H1 (cell line): ENCODE measurements around the gene UBE2O. TPM values are rescaled to one million over a fixed set of nuclear protein-coding genes. Genes with fewer than 3 reads are reported as not detected.

ENCODE experiments used
- CTCF ChIA-PET: fragments of 300-600 bp; sonication (Branson Sonifier 250); formaldehyde crosslinking; loops from one replicate; lab custom pipeline; 2021; ENCODE audit not compliant: partially characterized antibody; lab: Charles Lee
- POLR2A ChIA-PET: fragments of 300-600 bp; sonication (Branson Sonifier 250); formaldehyde crosslinking; loops from one replicate; lab custom pipeline; 2021; ENCODE audit warnings: inconsistent platforms; ENCODE audit not compliant: partially characterized antibody; lab: Charles Lee
- DNase-seq, 2 experiments: peaks; one replicate each; pipeline versions ENCODE4 v3.0.0 to v3.0.0-alpha.2; 2010 to 2022; ENCODE audit warnings: low spot score in 2 of 2, low read depth in 1 of 2, mixed read lengths in 1 of 2
- FAIRE-seq: peaks from 2 replicates; lab custom pipeline; 2011; peaks lifted over from hg19 to GRCh38; lab: Jason Lieb, UNC
- H2AFZ ChIP-seq: 2 replicates; pipeline ENCODE4 v1.8.1; 2012; ENCODE audit warnings: low read length, inconsistent platforms
- H2AK5ac ChIP-seq: 2 replicates; pipeline ENCODE4 v1.6.1; 2013; ENCODE audit warnings: low read depth, low read length
- H2BK120ac ChIP-seq: replicated peaks from 2 replicates; pipeline ENCODE3; 2013; ENCODE audit warnings: low read depth, low read length, inconsistent platforms
- H2BK12ac ChIP-seq: 2 replicates; pipeline ENCODE4 v1.6.1; 2013; ENCODE audit warnings: low read depth, low read length
- H2BK15ac ChIP-seq: 2 replicates; pipeline ENCODE4 v1.6.1; 2013; ENCODE audit warnings: low read length
- H2BK20ac ChIP-seq: 2 replicates; pipeline ENCODE4 v1.6.1; 2013; ENCODE audit warnings: low read length
- H2BK5ac ChIP-seq: 2 replicates; pipeline ENCODE4 v1.6.1; 2013; ENCODE audit warnings: low read depth, low read length
- H3K14ac ChIP-seq: 2 replicates; pipeline ENCODE4 v1.6.1; 2013; ENCODE audit warnings: inconsistent platforms; ENCODE audit not compliant: insufficient read length
- H3K18ac ChIP-seq: 2 replicates; pipeline ENCODE4 v1.6.1; 2013; ENCODE audit warnings: low read length; ENCODE audit errors: extremely low read depth
- H3K23ac ChIP-seq: 2 replicates; pipeline ENCODE4 v1.6.1; 2013; ENCODE audit warnings: inconsistent platforms; ENCODE audit not compliant: insufficient read length
- H3K23me2 ChIP-seq: 2 replicates; pipeline ENCODE4 v1.6.1; 2013; ENCODE audit warnings: low read depth, low read length
- H3K27ac ChIP-seq: 2 replicates; pipeline ENCODE4 v1.6.1; 2011; ENCODE audit warnings: low read depth, low read length, inconsistent platforms
- H3K27me3 ChIP-seq, 4 experiments: replicated peaks in 1 of 4; 1 replicate in 1 of 4; 2 replicates in 3 of 4; pipeline versions ENCODE4 v1.6.1 to v1.8.1; 2011 to 2013; ENCODE audit warnings: low read length in 3 of 4, mild to moderate bottlenecking in 3 of 4, inconsistent platforms in 2 of 4, mixed read lengths in 2 of 4, moderate library complexity in 1 of 4; ENCODE audit not compliant: control insufficient read depth in 3 of 4, insufficient read depth in 3 of 4; ENCODE audit errors: extremely low read depth in 1 of 4
- H3K36me3 ChIP-seq, 4 experiments: 2 replicates each; pipeline versions ENCODE4 v1.6.1 to v1.8.1; 2011 to 2013; ENCODE audit warnings: mild to moderate bottlenecking in 4 of 4, low read length in 3 of 4, moderate library complexity in 2 of 4, control low read depth in 1 of 4, inconsistent platforms in 1 of 4; ENCODE audit not compliant: insufficient read depth in 4 of 4, control insufficient read depth in 2 of 4
- H3K4ac ChIP-seq: replicated peaks from 2 replicates; pipeline ENCODE3; 2013; ENCODE audit warnings: low read length, low read depth, mixed read lengths, inconsistent platforms; ENCODE audit not compliant: insufficient read length
- H3K4me1 ChIP-seq, 4 experiments: replicated peaks in 1 of 4; 1 replicate in 1 of 4; 2 replicates in 3 of 4; pipeline versions ENCODE4 v1.6.1 to v1.8.1; 2011 to 2013; ENCODE audit warnings: low read length in 3 of 4, inconsistent platforms in 2 of 4, mixed read lengths in 1 of 4; ENCODE audit not compliant: insufficient read depth in 4 of 4, control insufficient read depth in 3 of 4
- H3K4me2 ChIP-seq, 2 experiments: 2 replicates each; pipeline versions ENCODE4 v1.6.1 to v1.8.1; 2011 to 2013; ENCODE audit warnings: low read depth in 2 of 2, low read length in 2 of 2, control low read depth in 1 of 2, inconsistent platforms in 1 of 2, mild to moderate bottlenecking in 1 of 2; ENCODE audit not compliant: insufficient read depth in 1 of 2
- H3K4me3 ChIP-seq, 4 experiments: fragments of 200-600, 300-600 bp in 1 of 4; sonication (generic), shearing (Covaris generic), sonication (Bioruptor Twin) in 1 of 4; 2 replicates each; pipeline versions ENCODE4 v1.5.1 to v1.8.1; 2011 to 2016; ENCODE audit warnings: low read length in 4 of 4, low read depth in 3 of 4, control low read depth in 2 of 4, inconsistent platforms in 2 of 4, mild to moderate bottlenecking in 2 of 4, mixed read lengths in 1 of 4, moderate library complexity in 1 of 4; ENCODE audit not compliant: insufficient read depth in 2 of 4; ENCODE audit errors: extremely low read depth in 1 of 4
- H3K56ac ChIP-seq: replicated peaks from 2 replicates; pipeline ENCODE3; 2013; ENCODE audit warnings: low read depth, mild to moderate bottlenecking, mixed read lengths, low read length, inconsistent platforms; ENCODE audit not compliant: insufficient read length
- H3K79me1 ChIP-seq: 2 replicates; pipeline ENCODE4 v1.6.1; 2013; ENCODE audit warnings: low read depth, low read length, control low read depth
- H3K79me2 ChIP-seq, 2 experiments: 2 replicates each; pipeline versions ENCODE4 v1.6.1 to v1.8.1; 2012 to 2013; ENCODE audit warnings: low read length in 2 of 2, mild to moderate bottlenecking in 2 of 2, inconsistent platforms in 1 of 2; ENCODE audit not compliant: insufficient read depth in 2 of 2, control insufficient read depth in 1 of 2
- H3K9ac ChIP-seq, 4 experiments: replicated peaks in 1 of 4; 1 replicate in 1 of 4; 2 replicates in 3 of 4; pipeline versions ENCODE4 v1.6.1 to v1.8.1; 2011 to 2013; ENCODE audit warnings: low read depth in 3 of 4, low read length in 3 of 4, control low read depth in 2 of 4, mild to moderate bottlenecking in 2 of 4, moderate library complexity in 2 of 4, inconsistent platforms in 1 of 4; ENCODE audit errors: extremely low read depth in 1 of 4
- H3K9me3 ChIP-seq, 2 experiments: 2 replicates each; pipeline versions ENCODE4 v1.6.1 to v1.8.1; 2012 to 2013; ENCODE audit warnings: mild to moderate bottlenecking in 2 of 2, moderate library complexity in 2 of 2, control low read depth in 1 of 2, inconsistent platforms in 1 of 2, low read depth in 1 of 2, low read length in 1 of 2, mixed read lengths in 1 of 2; ENCODE audit not compliant: insufficient read depth in 2 of 2
- H4K20me1 ChIP-seq, 2 experiments: replicated peaks in 1 of 2; 2 replicates each; pipeline versions ENCODE3 to v1.8.1; 2011 to 2013; ENCODE audit warnings: inconsistent platforms in 2 of 2, low read length in 2 of 2, mild to moderate bottlenecking in 1 of 2; ENCODE audit not compliant: insufficient read depth in 2 of 2, control insufficient read depth in 1 of 2
- H4K5ac ChIP-seq: 2 replicates; pipeline ENCODE4 v1.6.1; 2013; ENCODE audit warnings: low read length, low read depth, mixed read lengths, inconsistent platforms; ENCODE audit not compliant: insufficient read length
- H4K8ac ChIP-seq: 2 replicates; pipeline ENCODE4 v1.8.0; 2013; ENCODE audit warnings: mild to moderate bottlenecking, moderate library complexity, low read length, inconsistent platforms; ENCODE audit not compliant: insufficient read depth; ENCODE audit errors: extremely low read depth
- H4K91ac ChIP-seq: replicated peaks from 2 replicates; pipeline ENCODE3; 2013; ENCODE audit warnings: low read length, mixed read lengths, inconsistent platforms; ENCODE audit not compliant: insufficient read length
- EGR1 ChIP-seq: IDR thresholded peaks from 2 replicates; pipeline ENCODE4 v1.6.1; 2011; ENCODE audit warnings: low read depth, low read length, borderline replicate concordance
- GTF2F1 ChIP-seq: IDR thresholded peaks from 2 replicates; pipeline ENCODE4 v1.6.1; 2012; ENCODE audit warnings: low read depth, low read length, improper control_type of control experiment, borderline replicate concordance
- NRF1 ChIP-seq: IDR thresholded peaks from 2 replicates; pipeline ENCODE4 v1.6.1; 2011; ENCODE audit warnings: mild to moderate bottlenecking, low read depth, low read length, improper control_type of control experiment
- POLR2AphosphoS5 ChIP-seq: IDR thresholded peaks from 2 replicates; pipeline ENCODE4 v1.6.1; 2011; ENCODE audit warnings: low read depth, low read length
- RFX5 ChIP-seq: IDR thresholded peaks from 2 replicates; pipeline ENCODE4 v1.6.1; 2011; ENCODE audit warnings: low read depth, low read length, improper control_type of control experiment, borderline replicate concordance
- RXRA ChIP-seq: IDR thresholded peaks from 2 replicates; pipeline ENCODE4 v1.6.1; 2011; ENCODE audit warnings: low read depth, mild to moderate bottlenecking, low read length, moderate library complexity; ENCODE audit not compliant: insufficient read depth
- SRF ChIP-seq: IDR thresholded peaks from 2 replicates; pipeline ENCODE4 v1.6.1; 2011; ENCODE audit warnings: mild to moderate bottlenecking, low read depth, low read length, moderate library complexity
- TCF12 ChIP-seq: IDR thresholded peaks from 2 replicates; pipeline ENCODE4 v1.6.1; 2011; ENCODE audit warnings: low read depth, mild to moderate bottlenecking, low read length
- TEAD4 ChIP-seq: IDR thresholded peaks from 2 replicates; pipeline ENCODE4 v1.6.1; 2012; ENCODE audit warnings: low read depth, low read length, inconsistent platforms, mixed read lengths
- YY1 ChIP-seq: IDR thresholded peaks from 2 replicates; pipeline ENCODE4 v1.6.1; 2011; ENCODE audit warnings: low read depth, mild to moderate bottlenecking, low read length
- WGBS, 2 experiments: shearing (Covaris generic) in 1 of 2; methylation state at CpG; one replicate each; pipeline versions ENCODE4 v1.1.6 to v1.1.7; 2013 to 2015; ENCODE audit warnings: low lambda C conversion rate in 2 of 2, mixed read lengths in 2 of 2, inconsistent platforms in 1 of 2, low coverage in 1 of 2, missing lambda C conversion rate in 1 of 2; ENCODE audit not compliant: insufficient replicate concordance in 2 of 2, insufficient coverage in 1 of 2, insufficient read length in 1 of 2; ENCODE audit errors: extremely low coverage in 1 of 2, missing lambda C conversion rate in 1 of 2; 5-methylcytosine and 5-hydroxymethylcytosine counted together
- polyA plus RNA-seq, 7 experiments: library from polyadenylated mRNA; depleted of rRNA in 3 of 7; stranded (reverse) in 5 of 7; unstranded in 2 of 7; fragments of >200 nt in 5 of 7; fragments of 200-250 nt in 2 of 7; gene quantifications; 1 replicate in 5 of 7; 2 replicates in 1 of 7; 4 replicates in 1 of 7; pipeline versions ENCODE4 v1.2.1 to v1.2.3, GENCODE V29; 2011 to 2013; ENCODE audit warnings: missing spikeins in 2 of 7, mixed read lengths in 2 of 7
- total RNA-seq: library from RNA; stranded (reverse); fragmentation: NEBNext Ultra II Directional; extraction: Animal tissue kit (Norgen Biotek cat#: 25700); gene quantifications from 2 replicates; pipeline ENCODE4 v1.2.1, GENCODE V29; 2021
- TF ChIP-seq, protein P1 (sequence below), 3 experiments: IDR thresholded peaks; 1 replicate in 2 of 3; 2 replicates in 1 of 3; pipeline versions ENCODE4 v1.5.1 to v1.6.1; 2011; ENCODE audit warnings: low read length in 3 of 3, mild to moderate bottlenecking in 3 of 3, inconsistent platforms in 2 of 3, low read depth in 1 of 3, moderate library complexity in 1 of 3; ENCODE audit not compliant: insufficient read depth in 1 of 3; ENCODE audit errors: control extremely low read depth in 1 of 3
- TF ChIP-seq, protein P2 (sequence below): IDR thresholded peaks from 2 replicates; pipeline ENCODE4 v1.6.1; 2012; ENCODE audit warnings: inconsistent platforms

UBE2O gene
- total and polyA plus RNA-seq, 2 of the 8 experiments (the other 6 are each of a cell fraction or from before 2014, with no cell fraction given), result 24.4 to 63.0 TPM

DNA sequence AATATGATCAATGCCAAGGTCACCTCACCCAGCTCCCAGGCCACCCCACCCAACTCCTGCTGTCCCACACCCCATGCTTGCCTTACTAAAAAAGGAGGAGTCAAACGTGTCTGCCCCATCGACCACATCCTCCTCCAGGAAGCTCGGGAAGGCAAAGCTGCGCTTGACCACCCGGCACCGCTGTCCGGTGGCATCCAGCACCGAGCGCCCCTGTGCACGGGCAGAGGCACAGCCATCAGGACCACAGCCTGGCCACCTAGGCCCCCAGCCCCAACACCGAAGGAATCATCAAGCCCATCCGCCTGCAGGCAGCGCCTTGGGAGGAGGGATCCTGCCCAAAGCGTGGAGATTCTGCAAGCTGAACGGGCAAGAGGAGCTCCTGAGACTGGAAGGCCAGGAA is 24.6 kb upstream of the UBE2O start:
- no peak overlapping the region for H3K18ac ChIP-seq
- WGBS, 2 experiments, result 95% methylated on average over 15 of the region's 15 CpGs; no CpG with 5 or more reads in 1 of the 2 experiments
- no peak overlapping the region for H2BK15ac ChIP-seq
- DNase-seq (no peak), FAIRE-seq (no peak)
- H3K4me2 ChIP-seq, result no peak overlapping the region
- H2BK120ac ChIP-seq, result no peak overlapping the region
- no peaks in the 10 kb centered on the region for H3K23me2 ChIP-seq
- ChIA-PET CTCF (interaction anchor here (1.0 to 11.0 kb wide), 13 partner anchors 10 to 80 kb away, joined by 3 to 192 read pairs (median 5); partner anchors contain the start of genes AANAT, RHBDF2 and UBE2O), POLR2A (interaction anchor here (0.9 to 3.4 kb wide), 7 partner anchors 9 to 80 kb away, joined by 3 to 11 read pairs (median 4); partner anchors contain the start of gene AANAT)
- no peaks in the 10 kb centered on the region for H3K9me3 ChIP-seq
- H3K9ac ChIP-seq, result no peak overlapping the region
- no peak overlapping the region for H4K8ac ChIP-seq
- no peaks in the 10 kb centered on the region for H3K79me2 ChIP-seq
- no peaks in the 10 kb centered on the region for H3K27me3 ChIP-seq
- no peak overlapping the region for H4K5ac ChIP-seq
- no peaks in the 10 kb centered on the region for H3K79me1 ChIP-seq
- H2BK20ac ChIP-seq, result no peak overlapping the region
- peaks cover 0 to 9% of the 10 kb centered on the region in 2 experiments for H4K20me1 ChIP-seq
- no peak overlapping the region for H4K91ac ChIP-seq
- H3K23ac ChIP-seq, result no peak overlapping the region
- H3K36me3 ChIP-seq, result peaks cover 0 to 2% (median 1%) of the 10 kb centered on the region in 4 experiments; a peak in 1 of 8 replicates
- no peak overlapping the region for H3K56ac ChIP-seq
- H3K14ac ChIP-seq, result no peak overlapping the region
- H3K4me1 ChIP-seq, result no peaks in the 10 kb centered on the region
- no peak overlapping the region for H3K4ac ChIP-seq
- H2BK5ac ChIP-seq, result no peak overlapping the region
- no peak overlapping the region for H3K4me3 ChIP-seq
- H2AK5ac ChIP-seq, result no peak overlapping the region
- no peak overlapping the region for H3K27ac ChIP-seq
- H2BK12ac ChIP-seq, result no peak overlapping the region
- no peak overlapping the region for H2AFZ ChIP-seq
- TF ChIP-seq EGR1, result no peak
- TF ChIP-seq NRF1, result no peak
- no peak for TF ChIP-seq YY1
- no peak for TF ChIP-seq RFX5
- TF ChIP-seq TCF12, result no peak
- TF ChIP-seq RXRA, result no peak
- TF ChIP-seq, protein P1, sequence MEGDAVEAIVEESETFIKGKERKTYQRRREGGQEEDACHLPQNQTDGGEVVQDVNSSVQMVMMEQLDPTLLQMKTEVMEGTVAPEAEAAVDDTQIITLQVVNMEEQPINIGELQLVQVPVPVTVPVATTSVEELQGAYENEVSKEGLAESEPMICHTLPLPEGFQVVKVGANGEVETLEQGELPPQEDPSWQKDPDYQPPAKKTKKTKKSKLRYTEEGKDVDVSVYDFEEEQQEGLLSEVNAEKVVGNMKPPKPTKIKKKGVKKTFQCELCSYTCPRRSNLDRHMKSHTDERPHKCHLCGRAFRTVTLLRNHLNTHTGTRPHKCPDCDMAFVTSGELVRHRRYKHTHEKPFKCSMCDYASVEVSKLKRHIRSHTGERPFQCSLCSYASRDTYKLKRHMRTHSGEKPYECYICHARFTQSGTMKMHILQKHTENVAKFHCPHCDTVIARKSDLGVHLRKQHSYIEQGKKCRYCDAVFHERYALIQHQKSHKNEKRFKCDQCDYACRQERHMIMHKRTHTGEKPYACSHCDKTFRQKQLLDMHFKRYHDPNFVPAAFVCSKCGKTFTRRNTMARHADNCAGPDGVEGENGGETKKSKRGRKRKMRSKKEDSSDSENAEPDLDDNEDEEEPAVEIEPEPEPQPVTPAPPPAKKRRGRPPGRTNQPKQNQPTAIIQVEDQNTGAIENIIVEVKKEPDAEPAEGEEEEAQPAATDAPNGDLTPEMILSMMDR (IDR thresholded peaks at IDR 0.05; ENCODE audit: control extremely low read depth in 1 of 3, insufficient read depth in 1 of 3, low read depth in 1 of 3, low read length in 3 of 3), result no peak
- TF ChIP-seq TEAD4, result no peak
- no peak for TF ChIP-seq GTF2F1
- TF ChIP-seq, protein P2, sequence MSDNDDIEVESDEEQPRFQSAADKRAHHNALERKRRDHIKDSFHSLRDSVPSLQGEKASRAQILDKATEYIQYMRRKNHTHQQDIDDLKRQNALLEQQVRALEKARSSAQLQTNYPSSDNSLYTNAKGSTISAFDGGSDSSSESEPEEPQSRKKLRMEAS, result no peak
- no peak for TF ChIP-seq POLR2AphosphoS5
- no peak for TF ChIP-seq SRF
